Suprapubic skin (tissue), 4 donors: ENCODE data around the gene SAMM50. TPM values are rescaled to one million over a fixed set of nuclear protein-coding genes. Genes with fewer than 3 reads are reported as not detected.

ENCODE experiments used
- DNase-seq, 2 donors: peaks; one replicate each; pipeline ENCODE4 v3.0.0-alpha.2; 2019; ENCODE audit warnings: low spot score in 2 of 2
- H3K27ac ChIP-seq: fragments of 200-600 bp; sonication (generic); one replicate; pipeline ENCODE4 v1.5.1; 2019
- H3K27me3 ChIP-seq: fragments of 200-600 bp; sonication (generic); one replicate; pipeline ENCODE4 v1.5.1; 2019
- H3K36me3 ChIP-seq: fragments of 200-600 bp; sonication (generic); one replicate; pipeline ENCODE4 v1.5.1; 2019
- H3K4me1 ChIP-seq: fragments of 200-600 bp; sonication (generic); one replicate; pipeline ENCODE4 v1.5.1; 2019
- H3K4me3 ChIP-seq: fragments of 200-600 bp; sonication (generic); one replicate; pipeline ENCODE4 v1.5.1; 2019; ENCODE audit warnings: mild to moderate bottlenecking
- H3K9me3 ChIP-seq: fragments of 200-600 bp; sonication (generic); one replicate; pipeline ENCODE4 v1.5.1; 2019
- CTCF ChIP-seq, 2 donors: fragments of 200-600 bp in 1 of 2; fragments of 450-650 bp in 1 of 2; sonication (generic) in 1 of 2; IDR thresholded peaks; one replicate each; pipeline ENCODE4 v1.5.1; 2016 to 2019; ENCODE audit warnings: antibody characterized with exemption in 2 of 2, mild to moderate bottlenecking in 1 of 2, moderate library complexity in 1 of 2
- EP300 ChIP-seq: sonication (generic); formaldehyde crosslinking; IDR thresholded peaks from one replicate; pipeline ENCODE4 v1.6.1; 2017; ENCODE audit warnings: antibody characterized with exemption
- POLR2A ChIP-seq, 2 donors: fragments of 450-650 bp; IDR thresholded peaks; one replicate each; pipeline ENCODE4 v1.6.1; 2017; ENCODE audit warnings: antibody characterized with exemption in 2 of 2, mild to moderate bottlenecking in 2 of 2, moderate library complexity in 2 of 2
- POLR2AphosphoS5 ChIP-seq, 3 donors: sonication (generic); formaldehyde crosslinking; IDR thresholded peaks; one replicate each; pipeline ENCODE4 v1.6.1; 2017; ENCODE audit warnings: antibody characterized with exemption in 3 of 3
- WGBS: methylation state at CpG from one replicate; pipeline ENCODE4 v1.1.5; 2018; 5-methylcytosine and 5-hydroxymethylcytosine counted together
- total RNA-seq, 4 donors: library from RNA; depleted of rRNA; stranded (reverse); fragments of >200 nt; gene quantifications; one replicate each; pipeline ENCODE4 v1.1.0, GENCODE V29; 2016

SAMM50 gene
- total RNA-seq, 4 donors from 2014 or later, result 32.1 to 41.1 (median 33.8) TPM

- Histone ChIP-seq H3K4me3 (no peak overlapping the region), H3K36me3 (no peaks in the 10 kb centered on the region), H3K9me3 (no peaks in the 10 kb centered on the region), H3K27ac (no peak overlapping the region), H3K27me3 (peaks cover 7% of the 10 kb centered on the region), H3K4me1 (peaks cover 18% of the 10 kb centered on the region)
- no peak for TF ChIP-seq POLR2A (IDR thresholded peaks at IDR 0.05)
- TF ChIP-seq CTCF (IDR thresholded peaks at IDR 0.05), result no peak
- TF ChIP-seq EP300, result no peak
- TF ChIP-seq POLR2AphosphoS5 (IDR thresholded peaks at IDR 0.05), result no peak
- no peak for DNase-seq
- 90% methylated on average over 5 of the region's 5 CpGs for WGBS
Observed at GRCh38 chr22:44019846-44020245, 64.6 kb downstream of the SAMM50 start.

GRCh38 chr22:44020981-44021380 lies 65.7 kb downstream of the SAMM50 start:
- DNase-seq, result no peak
- H3K9me3 ChIP-seq, result no peaks in the 10 kb centered on the region
- peaks cover 7% of the 10 kb centered on the region for H3K27me3 ChIP-seq
- no peak overlapping the region for H3K27ac ChIP-seq
- H3K4me3 ChIP-seq, result no peak overlapping the region
- H3K36me3 ChIP-seq, result no peaks in the 10 kb centered on the region
- 93% methylated on average over 8 of the region's 8 CpGs for WGBS
- H3K4me1 ChIP-seq, result peaks cover 27% of the 10 kb centered on the region
- no peak for TF ChIP-seq POLR2AphosphoS5 (IDR thresholded peaks at IDR 0.05)
- TF ChIP-seq POLR2A (IDR thresholded peaks at IDR 0.05), result no peak
- no peak for TF ChIP-seq EP300
- TF ChIP-seq CTCF (IDR thresholded peaks at IDR 0.05), result no peak

GRCh38 chr22:44023404-44024287 lies 68.4 kb downstream of the SAMM50 start:
- Histone ChIP-seq H3K4me3 (peak overlapping the region; percentile 68), H3K9me3 (no peaks in the 10 kb centered on the region), H3K36me3 (no peaks in the 10 kb centered on the region), H3K27me3 (peaks cover 7% of the 10 kb centered on the region), H3K4me1 (peaks cover 39% of the 10 kb centered on the region), H3K27ac (peak overlapping the region; percentile 68)
- WGBS, result 43% methylated on average over 18 of the region's 54 CpGs
- DNase-seq, result no peak
- TF ChIP-seq POLR2A (IDR thresholded peaks at IDR 0.05) (no peak), POLR2AphosphoS5 (IDR thresholded peaks at IDR 0.05) (no peak), EP300 (no peak), CTCF (IDR thresholded peaks at IDR 0.05) (no peak)

DNA sequence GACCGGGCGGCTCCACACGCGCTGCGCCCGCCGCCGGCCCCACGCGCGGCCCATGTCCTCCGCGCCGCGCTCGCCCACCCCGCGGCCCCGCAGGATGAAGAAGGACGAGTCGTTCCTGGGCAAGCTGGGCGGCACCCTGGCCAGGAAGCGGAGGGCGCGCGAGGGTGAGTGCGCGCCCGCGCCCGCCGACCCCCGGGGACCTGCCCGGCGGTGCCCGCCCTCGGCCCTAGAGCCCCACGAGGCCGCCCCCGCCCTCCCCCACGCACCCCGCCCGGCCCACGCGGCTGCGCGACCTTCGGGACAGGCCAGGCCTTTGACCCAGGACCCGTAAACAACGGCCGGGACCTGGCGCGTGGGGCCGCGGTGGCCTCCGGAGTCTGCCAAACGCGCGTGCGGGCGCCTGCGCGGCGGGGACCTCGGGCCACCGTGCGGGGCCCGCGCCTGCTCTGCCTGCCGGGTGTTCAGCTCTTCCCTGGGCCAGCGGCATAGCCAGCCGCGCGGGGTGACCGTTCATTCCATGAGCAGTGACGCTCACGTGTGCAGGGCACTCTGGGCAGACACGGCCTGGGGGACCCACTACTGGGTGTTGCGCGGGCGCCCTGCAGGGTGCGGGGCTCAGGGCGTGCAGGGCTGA lies 69.2 kb downstream of the SAMM50 start, which contains the start of gene PARVB:
PARVB (plus strand) TSS at position 15 of the 634 bp plus-strand sequence; CDS start at position 53, 38 bp downstream.
- peak in 1 of 2 donors; percentile 69 for DNase-seq
- TF ChIP-seq POLR2A (IDR thresholded peaks at IDR 0.05) (no peak), POLR2AphosphoS5 (IDR thresholded peaks at IDR 0.05) (no peak), EP300 (no peak), CTCF (IDR thresholded peaks at IDR 0.05) (no peak)

More for the DNA sequence above, 69.2 kb downstream of the SAMM50 start, which contains the start of gene PARVB:
- peaks cover 7% of the 10 kb centered on the region for H3K27me3 ChIP-seq
- H3K36me3 ChIP-seq, result no peaks in the 10 kb centered on the region
- H3K4me1 ChIP-seq, result peaks cover 39% of the 10 kb centered on the region
- H3K27ac ChIP-seq, result peak within 1 kb of the TSS; percentile 91
- peak within 1 kb of the TSS; percentile 68 for H3K4me3 ChIP-seq
- WGBS, result 3% methylated on average over 24 of the region's 83 CpGs
- H3K9me3 ChIP-seq, result no peaks in the 10 kb centered on the region
